HG02852 (cell line): Measurements from ENCODE around the gene ARFGAP2.
"Not testable (repeated sequence)": the region's sequence is repeated elsewhere in the genome, so short reads cannot be mapped to it uniquely, and the experiment has no call there.

Source experiments
- ATAC-seq: cut with Tn5 transposase; IDR thresholded peaks from one replicate; pipeline ENCODE4 v1.9.1; 2021; ENCODE audit warnings: mild to moderate bottlenecking, moderate library complexity; ENCODE audit not compliant: unreplicated experiment

Gene ARFGAP2

DNA sequence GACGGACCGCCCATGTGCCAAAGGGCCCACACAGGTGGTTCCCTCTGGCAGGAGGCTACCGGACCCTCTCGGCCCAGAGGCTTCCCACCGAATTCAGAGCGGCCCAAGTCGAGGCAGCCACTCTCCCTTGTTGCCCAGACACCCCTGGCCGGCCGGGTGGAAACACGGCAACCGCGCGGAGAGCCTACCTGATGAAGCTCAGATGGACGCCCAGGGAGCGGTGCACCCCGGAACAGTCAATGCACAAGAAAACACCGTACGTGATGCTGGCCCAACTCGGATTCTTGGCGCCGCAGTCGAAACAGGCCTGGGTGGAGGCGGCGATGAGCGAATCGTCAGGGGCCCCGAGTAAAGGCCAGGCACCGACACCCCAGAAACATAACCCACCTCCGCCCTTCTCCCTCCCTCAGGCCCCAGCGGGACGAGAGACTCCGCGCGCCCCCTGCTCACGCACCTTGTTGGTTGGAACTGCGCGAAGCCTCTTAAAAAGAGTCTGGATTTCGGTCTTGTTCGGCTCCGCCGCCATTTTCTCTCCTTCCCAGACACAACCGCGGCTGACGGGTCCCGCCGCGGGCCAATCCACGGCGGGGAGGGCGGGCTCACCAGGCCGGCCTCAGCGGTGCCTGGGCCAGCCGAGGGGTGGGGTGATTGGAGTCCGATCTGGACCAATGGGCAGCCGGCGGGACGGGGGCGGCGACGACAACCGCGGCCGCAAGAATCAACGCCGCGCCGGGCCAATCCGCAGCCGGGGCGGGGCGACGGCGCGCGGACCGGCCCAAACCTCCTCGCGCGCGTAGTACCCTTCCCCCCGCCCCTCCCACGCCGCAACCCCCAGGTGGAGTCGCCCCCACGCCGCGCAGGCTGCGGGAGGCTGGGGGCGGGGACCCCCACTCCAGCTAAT lies at the start of gene ARFGAP2:
Gene ARFGAP2, minus strand, starts transcription at position 552 of the 901 bp plus-strand sequence. Its CDS starts 26 bp downstream, at position 526.
- peak; percentile 88 for ATAC-seq

DNA sequence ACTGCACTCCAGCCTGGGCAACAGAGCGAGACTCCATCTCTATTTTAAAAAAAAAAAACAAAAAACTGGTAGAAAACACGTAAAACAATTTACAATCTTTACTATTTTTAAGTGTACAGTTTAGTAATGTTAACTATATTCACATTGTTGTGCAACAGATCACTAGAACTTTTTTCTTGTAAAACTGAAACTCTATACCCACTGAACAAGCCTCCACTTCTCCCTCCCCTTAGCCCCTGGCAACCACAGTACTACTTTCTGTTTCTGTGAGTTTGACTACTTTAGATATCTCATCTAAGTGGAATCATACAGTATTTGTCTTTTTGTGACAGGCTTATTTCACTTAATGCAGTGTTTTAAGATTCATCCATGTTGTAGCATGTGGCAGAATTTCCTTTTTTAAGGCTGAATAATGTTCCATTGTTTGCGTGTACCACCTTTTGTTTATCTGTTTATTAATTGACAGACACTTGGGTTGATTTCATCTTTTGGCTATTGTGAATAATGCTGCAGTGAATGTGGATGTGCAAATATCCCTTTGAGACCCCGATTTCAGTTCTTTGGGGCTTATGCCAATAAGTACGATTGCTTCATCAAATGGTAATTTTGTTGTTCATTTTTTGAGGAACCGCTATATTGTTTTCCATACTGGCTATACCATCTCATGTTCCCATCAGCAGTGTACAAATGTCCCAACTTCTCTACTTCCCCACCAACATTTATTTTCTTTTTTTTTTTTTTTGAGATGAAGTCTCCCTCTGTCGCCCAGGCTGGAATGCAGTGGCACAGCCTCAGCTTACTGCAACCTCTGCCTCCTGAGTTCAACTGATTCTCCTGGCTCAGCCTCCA lies 49.1 kb upstream of the ARFGAP2 start:
- peak; percentile 91 for ATAC-seq

DNA sequence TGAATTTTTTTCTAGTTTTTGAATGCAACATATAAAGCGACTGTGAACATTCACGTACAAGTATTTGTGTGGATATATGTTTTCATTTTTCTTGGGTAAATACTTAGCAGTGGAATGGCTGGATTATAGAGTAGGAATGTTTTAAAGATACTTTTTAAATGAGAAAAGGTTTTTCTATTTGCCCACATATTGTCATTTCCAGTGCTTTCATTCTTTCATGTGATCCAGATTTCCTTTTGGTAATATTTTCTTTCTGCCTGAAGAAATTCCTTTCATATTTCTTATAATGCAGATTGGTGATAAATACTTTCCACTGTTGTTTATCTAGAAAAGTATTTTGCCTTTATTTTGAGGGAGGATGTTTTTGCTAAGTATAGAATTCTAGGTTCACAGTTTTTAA lies 46.0 kb upstream of the ARFGAP2 start:
- ATAC-seq: no peak

- ATAC-seq: no peak
Observed at GRCh38 chr11:47220401-47220821, 43.7 kb upstream of the ARFGAP2 start.

- ATAC-seq: no peak
Observed at GRCh38 chr11:47216121-47216798, 39.6 kb upstream of the ARFGAP2 start.

DNA sequence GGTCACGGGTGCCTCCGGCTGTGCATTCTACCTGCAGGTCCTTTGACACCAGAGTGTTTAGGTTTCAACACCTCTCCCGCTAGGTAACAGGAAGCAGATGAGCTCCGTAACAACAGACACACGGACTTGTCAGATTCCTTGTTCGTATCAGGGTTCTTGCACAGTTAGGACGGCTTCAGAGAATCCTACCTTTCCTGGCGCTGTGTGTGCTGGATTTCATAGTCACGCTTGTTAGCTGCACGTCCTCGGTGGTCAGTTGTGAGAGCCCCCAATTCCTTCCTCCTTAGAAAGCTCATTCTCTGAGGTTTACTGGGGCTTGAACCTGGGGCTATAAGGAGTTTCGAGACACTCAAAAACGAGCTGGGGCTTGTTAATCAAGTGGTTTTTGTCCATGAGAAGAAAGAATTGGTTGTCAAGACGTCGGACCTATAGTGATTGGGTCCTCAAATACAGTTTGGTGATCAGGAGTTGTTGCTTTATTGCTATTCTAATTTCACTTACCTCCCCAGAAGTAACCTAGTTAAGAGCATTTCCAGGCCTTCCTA lies 38.8 kb upstream of the ARFGAP2 start:
- ATAC-seq: no peak

- ATAC-seq: peak; percentile 52
Observed at GRCh38 chr11:47213950-47214565, 37.4 kb upstream of the ARFGAP2 start.

- no peak for ATAC-seq
Observed at GRCh38 chr11:47212938-47213337, 36.3 kb upstream of the ARFGAP2 start.

GRCh38 chr11:47208628-47209027 lies 31.9 kb upstream of the ARFGAP2 start:
- no peak for ATAC-seq

- ATAC-seq: not testable (repeated sequence)
Observed at GRCh38 chr11:47208008-47208552, 31.4 kb upstream of the ARFGAP2 start.

GRCh38 chr11:47207459-47207858 lies 30.8 kb upstream of the ARFGAP2 start:
- no peak for ATAC-seq

- not testable (repeated sequence) for ATAC-seq
Observed at GRCh38 chr11:47206577-47206976, 29.9 kb upstream of the ARFGAP2 start.

DNA sequence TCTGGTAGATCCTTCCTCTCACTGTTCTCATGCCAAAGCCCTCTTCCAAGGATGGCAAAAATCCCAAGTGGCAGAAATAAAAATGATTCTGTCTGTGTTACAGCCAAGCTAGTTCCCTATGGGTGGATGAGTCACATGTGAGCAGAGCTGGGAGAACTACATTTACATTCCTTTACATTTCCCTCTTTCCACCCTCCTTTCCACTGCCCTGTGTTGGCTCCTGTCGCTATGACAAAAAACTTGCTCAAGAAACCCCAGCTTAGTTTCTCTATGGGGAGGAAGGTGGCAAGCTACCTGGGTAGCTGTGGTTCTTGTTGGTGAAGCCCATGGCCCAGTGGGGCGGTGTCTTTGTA lies 27.9 kb upstream of the ARFGAP2 start:
- no peak for ATAC-seq

DNA sequence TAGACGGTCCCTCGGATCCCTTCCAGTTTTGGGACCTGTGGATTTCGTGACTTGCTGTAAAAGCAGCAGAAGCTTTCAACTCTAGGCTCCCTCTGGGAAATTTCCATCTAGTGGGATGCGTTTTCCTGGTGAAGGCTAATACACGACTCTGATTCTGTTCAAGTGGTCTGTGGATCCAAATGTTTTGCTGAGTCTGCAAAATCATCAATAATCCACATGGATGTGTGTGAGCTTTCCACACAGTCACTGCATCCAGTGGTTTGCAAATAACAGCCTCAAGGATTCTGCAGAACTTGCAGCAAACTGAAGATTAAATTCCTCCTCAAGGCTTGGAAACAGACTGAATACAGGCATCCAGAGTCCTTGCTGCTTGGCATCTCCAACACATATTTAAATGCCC lies 25.9 kb upstream of the ARFGAP2 start:
- ATAC-seq: no peak

DNA sequence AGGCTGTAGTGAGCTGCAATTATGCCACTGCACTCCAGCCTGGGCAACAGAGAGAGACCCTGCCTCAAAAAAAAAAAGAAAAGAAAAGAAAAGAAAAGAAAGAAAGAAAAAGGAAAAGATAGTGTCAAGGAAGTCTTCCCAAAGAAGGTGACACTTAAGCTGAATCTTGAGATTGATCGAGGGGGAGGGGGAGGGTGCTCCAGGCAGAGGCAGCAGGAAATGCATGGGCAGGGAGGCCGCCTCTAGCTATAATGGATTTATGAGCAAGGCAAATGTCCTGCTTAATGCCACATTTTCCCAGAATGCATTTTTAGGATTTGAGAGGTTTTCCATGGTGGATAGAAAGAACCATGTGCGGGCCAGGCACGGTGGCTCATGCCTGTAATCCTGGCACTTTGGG lies 24.3 kb upstream of the ARFGAP2 start:
- no peak for ATAC-seq

GRCh38 chr11:47198161-47198560 lies 21.5 kb upstream of the ARFGAP2 start:
- not testable (repeated sequence) for ATAC-seq

DNA sequence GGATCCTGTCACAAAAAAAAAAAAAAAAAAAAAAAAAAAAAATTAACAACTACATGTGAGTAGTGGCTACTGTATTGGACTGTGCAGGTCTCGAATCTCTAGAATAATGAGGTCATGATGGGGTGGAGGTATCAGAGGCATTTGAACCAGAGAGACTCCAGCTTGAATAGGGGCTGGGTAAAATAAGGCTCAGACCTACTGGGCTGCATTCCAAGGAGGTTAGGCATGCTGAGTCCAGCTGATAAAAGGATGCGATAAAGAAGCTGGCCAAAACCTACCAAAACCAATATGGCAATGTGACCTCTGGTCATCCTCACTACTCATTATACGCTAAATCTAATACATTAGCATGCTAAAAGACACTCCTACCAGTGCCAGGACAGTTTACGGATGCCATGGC lies 15.4 kb upstream of the ARFGAP2 start:
- no peak for ATAC-seq

GRCh38 chr11:47191137-47191536 lies 14.5 kb upstream of the ARFGAP2 start:
- ATAC-seq: not testable (repeated sequence)

DNA sequence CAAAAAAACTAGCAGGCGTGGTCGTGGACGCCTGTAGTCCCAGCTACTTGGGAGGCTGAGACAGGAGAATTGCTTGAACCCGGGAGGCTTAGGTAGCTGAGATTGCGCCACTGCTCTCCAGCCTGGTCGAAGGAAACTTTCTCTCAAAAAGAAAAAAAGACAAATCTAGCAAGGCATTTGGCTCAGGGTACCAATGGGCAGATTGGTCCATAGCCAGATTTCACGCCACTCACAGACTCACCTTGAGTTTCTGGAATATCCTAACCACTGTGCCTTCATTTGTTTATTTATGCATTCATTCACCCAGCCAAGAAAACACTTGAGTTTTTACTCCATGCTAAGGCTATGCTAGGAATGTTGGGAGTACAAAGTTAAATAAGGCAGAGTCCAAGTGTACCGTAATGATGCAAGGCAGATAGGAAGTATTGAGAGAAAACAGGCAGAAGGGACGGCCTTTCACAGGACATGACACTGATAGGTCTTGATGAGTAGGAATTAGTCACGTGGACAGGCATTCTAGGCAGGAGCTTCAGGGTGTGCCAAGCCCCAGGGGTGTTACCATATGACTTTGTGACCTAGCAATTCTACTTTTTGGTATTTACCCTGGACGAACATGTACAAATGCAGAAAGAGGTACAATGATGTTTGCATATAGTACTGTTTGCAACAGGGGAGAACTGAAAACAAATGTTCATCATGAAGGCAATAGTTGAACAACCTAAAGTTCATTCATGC lies 12.6 kb upstream of the ARFGAP2 start:
- ATAC-seq: no peak

DNA sequence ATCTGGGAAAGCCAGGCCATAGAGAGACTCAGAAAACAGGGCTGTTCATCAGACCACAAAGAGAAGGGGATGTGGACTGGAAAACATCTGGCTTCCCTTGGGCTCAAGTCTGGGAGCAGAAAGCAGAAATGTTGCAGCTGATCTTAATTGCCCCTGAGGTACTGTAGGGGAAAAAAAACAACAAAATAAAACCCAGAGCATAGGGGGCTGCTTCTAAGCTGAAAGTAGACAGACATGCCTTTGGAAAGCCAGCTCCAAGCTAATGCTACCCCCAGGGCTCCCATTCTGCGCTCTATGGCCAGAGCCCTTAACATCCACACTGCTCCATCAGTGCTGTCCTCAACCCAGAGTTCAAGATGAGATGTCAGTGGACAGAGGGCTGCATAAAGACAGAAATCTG lies 11.6 kb upstream of the ARFGAP2 start:
- no peak for ATAC-seq
